DOHH2 (cell line): ENCODE data around the gene COL20A1.

ENCODE experiments used
- H3F3A ChIP-seq: fragments of 200-600 bp; sonication (generic), shearing (Covaris generic); 2 replicates; pipeline ENCODE4 v1.6.0; 2016; ENCODE audit warnings: antibody characterized with exemption, mild to moderate bottlenecking; ENCODE audit not compliant: control insufficient read depth, insufficient read depth
- H3K27ac ChIP-seq: fragments of 200-600 bp; sonication (generic); 2 replicates; pipeline ENCODE4 v1.5.1; 2014; ENCODE audit warnings: low read depth, mild to moderate bottlenecking, low read length, moderate library complexity
- H3K27me3 ChIP-seq: fragments of 200-600 bp; sonication (generic); 2 replicates; pipeline ENCODE4 v1.6.1; 2014; ENCODE audit warnings: mild to moderate bottlenecking, low read length, mixed read lengths; ENCODE audit not compliant: control insufficient read depth
- H3K36me3 ChIP-seq: fragments of 200-600 bp; sonication (generic); 2 replicates; pipeline ENCODE4 v1.6.1; 2014; ENCODE audit warnings: mild to moderate bottlenecking, low read length, moderate library complexity, mixed read lengths; ENCODE audit not compliant: control insufficient read depth
- H3K4me1 ChIP-seq: fragments of 200-600 bp; sonication (generic); 2 replicates; pipeline ENCODE4 v1.6.1; 2014; ENCODE audit warnings: mild to moderate bottlenecking, low read length, mixed read lengths; ENCODE audit not compliant: control insufficient read depth
- H3K4me2 ChIP-seq: fragments of 200-600 bp; sonication (generic); 2 replicates; pipeline ENCODE4 v1.6.0; 2014; ENCODE audit warnings: mild to moderate bottlenecking, low read length, moderate library complexity
- H3K4me3 ChIP-seq: fragments of 200-600 bp; sonication (generic); 2 replicates; pipeline ENCODE4 v1.5.1; 2014; ENCODE audit warnings: mild to moderate bottlenecking, low read length, mixed read lengths
- H3K79me2 ChIP-seq: fragments of 200-600 bp; sonication (generic); 2 replicates; pipeline ENCODE4 v1.6.1; 2014; ENCODE audit warnings: mild to moderate bottlenecking, low read length, mixed read lengths; ENCODE audit not compliant: control insufficient read depth
- H3K9me2 ChIP-seq: fragments of 200-600 bp; sonication (generic); replicated peaks from 2 replicates; pipeline ENCODE4 v1.6.1; 2014; ENCODE audit warnings: mild to moderate bottlenecking, low read length, mixed read lengths; ENCODE audit not compliant: control insufficient read depth
- H3K9me3 ChIP-seq: fragments of 200-600 bp; sonication (generic); 2 replicates; pipeline ENCODE4 v1.6.1; 2014; ENCODE audit warnings: antibody characterized with exemption, low read length, mixed read lengths; ENCODE audit not compliant: control insufficient read depth, insufficient read depth
- H4K20me1 ChIP-seq: fragments of 200-600 bp; sonication (generic); 2 replicates; pipeline ENCODE4 v1.6.0; 2014; ENCODE audit warnings: low read depth, mild to moderate bottlenecking, antibody characterized with exemption, low read length, moderate library complexity; ENCODE audit not compliant: control insufficient read depth, insufficient read depth
- EZH2phosphoT487 ChIP-seq: fragments of 200-600 bp; sonication (generic); IDR thresholded peaks from 2 replicates; pipeline ENCODE4 v1.6.1; 2017; ENCODE audit warnings: borderline replicate concordance, mild to moderate bottlenecking, antibody characterized with exemption, low read length, moderate library complexity, mixed read lengths
- TF ChIP-seq, protein P1 (sequence below): fragments of 200-600 bp; sonication (generic); IDR thresholded peaks from one replicate; pipeline ENCODE4 v1.5.1; 2014; ENCODE audit warnings: antibody characterized with exemption, mild to moderate bottlenecking, low read depth, low read length; ENCODE audit not compliant: poor library complexity, severe bottlenecking

Gene COL20A1

DNA sequence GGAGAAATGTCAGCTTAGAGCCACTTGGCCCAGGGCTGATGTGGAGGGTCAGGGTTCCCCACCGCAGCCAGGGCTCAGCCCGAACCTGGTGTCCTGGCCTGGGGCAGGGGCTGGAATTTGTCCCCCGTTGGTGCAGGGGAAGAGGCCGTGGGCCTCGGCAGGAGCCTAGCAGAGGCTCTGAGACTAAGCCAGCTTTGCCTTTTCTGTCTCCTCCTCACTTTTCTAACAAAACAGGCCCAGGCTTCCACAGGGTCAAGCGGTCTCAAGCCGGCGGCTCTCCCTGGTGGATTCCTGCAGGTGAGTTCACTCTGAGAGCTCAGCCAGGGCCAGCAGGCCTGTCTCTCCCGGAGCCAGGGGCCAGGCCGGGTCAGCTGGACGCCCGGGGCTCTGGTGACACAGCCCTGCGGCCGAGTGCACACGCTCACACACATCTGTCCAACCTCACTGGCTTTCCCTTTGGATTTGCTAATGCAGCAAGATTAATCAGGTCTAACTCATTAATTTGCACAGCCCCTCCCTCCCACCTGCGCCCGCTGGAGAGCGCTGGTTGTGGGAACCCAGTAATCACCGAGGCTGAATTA is 71.1 kb downstream of the COL20A1 start:
- no peak overlapping the region for H3K4me2 ChIP-seq
- no peak overlapping the region for H3K27ac ChIP-seq
- H3K4me1 ChIP-seq = no peaks in the 10 kb centered on the region
- H3K27me3 ChIP-seq = no peaks in the 10 kb centered on the region
- H3K9me2 ChIP-seq = no peaks in the 10 kb centered on the region
- no peaks in the 10 kb centered on the region for H3K79me2 ChIP-seq
- no peaks in the 10 kb centered on the region for H3F3A ChIP-seq
- H3K36me3 ChIP-seq = no peaks in the 10 kb centered on the region
- no peaks in the 10 kb centered on the region for H3K9me3 ChIP-seq
- H4K20me1 ChIP-seq = no peaks in the 10 kb centered on the region
- no peak for TF ChIP-seq EZH2phosphoT487
- TF ChIP-seq, protein P1, sequence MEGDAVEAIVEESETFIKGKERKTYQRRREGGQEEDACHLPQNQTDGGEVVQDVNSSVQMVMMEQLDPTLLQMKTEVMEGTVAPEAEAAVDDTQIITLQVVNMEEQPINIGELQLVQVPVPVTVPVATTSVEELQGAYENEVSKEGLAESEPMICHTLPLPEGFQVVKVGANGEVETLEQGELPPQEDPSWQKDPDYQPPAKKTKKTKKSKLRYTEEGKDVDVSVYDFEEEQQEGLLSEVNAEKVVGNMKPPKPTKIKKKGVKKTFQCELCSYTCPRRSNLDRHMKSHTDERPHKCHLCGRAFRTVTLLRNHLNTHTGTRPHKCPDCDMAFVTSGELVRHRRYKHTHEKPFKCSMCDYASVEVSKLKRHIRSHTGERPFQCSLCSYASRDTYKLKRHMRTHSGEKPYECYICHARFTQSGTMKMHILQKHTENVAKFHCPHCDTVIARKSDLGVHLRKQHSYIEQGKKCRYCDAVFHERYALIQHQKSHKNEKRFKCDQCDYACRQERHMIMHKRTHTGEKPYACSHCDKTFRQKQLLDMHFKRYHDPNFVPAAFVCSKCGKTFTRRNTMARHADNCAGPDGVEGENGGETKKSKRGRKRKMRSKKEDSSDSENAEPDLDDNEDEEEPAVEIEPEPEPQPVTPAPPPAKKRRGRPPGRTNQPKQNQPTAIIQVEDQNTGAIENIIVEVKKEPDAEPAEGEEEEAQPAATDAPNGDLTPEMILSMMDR = no peak
- H3K4me3 ChIP-seq = no peak overlapping the region

- no peaks in the 10 kb centered on the region for H3K27me3 ChIP-seq
- no peak for TF ChIP-seq EZH2phosphoT487
- TF ChIP-seq, protein P1 = no peak
- H3K4me3 ChIP-seq = no peak overlapping the region
- no peak overlapping the region for H3K4me2 ChIP-seq
- no peaks in the 10 kb centered on the region for H3K79me2 ChIP-seq
- no peaks in the 10 kb centered on the region for H3K9me2 ChIP-seq
- no peak overlapping the region for H3K27ac ChIP-seq
- H3K4me1 ChIP-seq = no peaks in the 10 kb centered on the region
- no peaks in the 10 kb centered on the region for H3K36me3 ChIP-seq
- H3F3A ChIP-seq = no peaks in the 10 kb centered on the region
- no peaks in the 10 kb centered on the region for H4K20me1 ChIP-seq
- no peaks in the 10 kb centered on the region for H3K9me3 ChIP-seq
These were observed 72.0 kb downstream of the COL20A1 start for GRCh38 chr20:63364801-63365585.

DNA sequence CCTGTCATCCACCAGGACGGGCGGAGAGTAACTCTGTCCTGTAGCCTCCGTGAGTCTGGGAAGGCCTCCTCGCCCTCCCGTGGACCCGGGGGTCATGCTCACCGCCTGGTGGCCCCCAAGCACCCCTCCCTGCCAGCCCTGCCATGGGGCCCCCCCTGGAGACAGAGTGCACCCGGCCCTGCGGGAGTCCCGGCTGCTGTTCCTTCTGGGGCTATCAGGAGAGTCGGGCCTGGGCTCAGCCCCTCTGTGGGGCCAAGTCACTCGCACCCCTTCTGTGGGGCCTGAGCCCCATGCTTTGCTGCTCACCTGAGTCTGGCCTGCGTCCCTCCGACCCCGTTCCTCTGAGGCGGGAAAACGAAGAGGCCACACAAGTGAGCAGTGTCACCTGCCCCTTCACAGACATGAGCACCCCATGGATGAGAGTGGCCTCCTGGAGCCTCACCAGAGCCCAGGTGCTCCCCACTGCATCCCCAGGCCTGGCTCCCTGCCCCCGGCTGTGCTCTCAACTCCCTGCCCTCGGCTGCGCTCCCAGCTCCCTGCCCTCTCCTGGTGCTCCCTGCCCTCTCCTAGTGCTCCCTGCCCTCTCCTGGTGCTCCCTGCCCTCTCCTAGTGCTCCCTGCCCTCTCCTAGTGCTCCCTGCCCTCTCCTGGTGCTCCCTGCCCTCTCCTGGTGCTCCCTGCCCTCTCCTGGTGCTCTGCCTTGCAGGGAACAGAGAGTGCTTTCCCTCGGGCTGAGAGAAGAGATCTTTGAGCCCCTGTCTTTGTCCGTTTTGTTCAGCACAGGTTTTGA is 72.8 kb downstream of the COL20A1 start:
- no peak overlapping the region for H3K4me3 ChIP-seq

More for the DNA sequence above, 72.8 kb downstream of the COL20A1 start:
- Histone ChIP-seq H3K27ac (no peak overlapping the region), H3K79me2 (no peaks in the 10 kb centered on the region), H3K36me3 (no peaks in the 10 kb centered on the region), H3K27me3 (no peaks in the 10 kb centered on the region), H3K4me1 (no peaks in the 10 kb centered on the region), H3K9me2 (no peaks in the 10 kb centered on the region), H3K4me2 (no peak overlapping the region), H3F3A (no peaks in the 10 kb centered on the region), H4K20me1 (no peaks in the 10 kb centered on the region), H3K9me3 (no peaks in the 10 kb centered on the region)
- TF ChIP-seq EZH2phosphoT487 = no peak
- TF ChIP-seq, protein P1 = no peak
